Esophagus squamous epithelium (tissue), 5 donors: ENCODE results near the gene MX1. TPM values are rescaled to one million over a fixed set of nuclear protein-coding genes. Genes with fewer than 3 reads are reported as not detected.

Source experiments
- DNase-seq: peaks from one replicate; lab custom pipeline; 2025; lab: John Stamatoyannopoulos, UW
- H3K27ac ChIP-seq, 4 donors: fragments of 200-600 bp; sonication (generic); one replicate each; pipeline ENCODE4 v1.5.1; 2016 to 2019; ENCODE audit warnings: mild to moderate bottlenecking in 1 of 4
- H3K27me3 ChIP-seq, 4 donors: fragments of 200-600 bp; sonication (generic); 1 replicate in 3 of 4; 2 replicates in 1 of 4; pipeline versions ENCODE4 v1.5.1 to v1.6.0; 2017 to 2021; ENCODE audit warnings: antibody characterized with exemption in 1 of 4
- H3K36me3 ChIP-seq, 3 donors: fragments of 200-600 bp; sonication (generic); one replicate each; pipeline ENCODE4 v1.5.1; 2016 to 2019
- H3K4me1 ChIP-seq, 3 donors: fragments of 200-600 bp; sonication (generic); one replicate each; pipeline ENCODE4 v1.5.1; 2017 to 2019
- H3K4me3 ChIP-seq, 4 donors: fragments of 200-600 bp; sonication (generic); 1 replicate in 3 of 4; 2 replicates in 1 of 4; pipeline ENCODE4 v1.5.1; 2016 to 2019; ENCODE audit warnings: mild to moderate bottlenecking in 2 of 4, moderate library complexity in 1 of 4
- H3K9me3 ChIP-seq, 3 donors: fragments of 200-600 bp; sonication (generic); one replicate each; pipeline ENCODE4 v1.5.1; 2016 to 2019
- CTCF ChIP-seq, 6 experiments: fragments of 450-650 bp in 4 of 6; fragments of 200-600 bp in 2 of 6; sonication (generic) in 2 of 6; IDR thresholded peaks; one replicate each; pipeline ENCODE4 v1.5.1; 2016 to 2019; ENCODE audit warnings: antibody characterized with exemption in 6 of 6, mild to moderate bottlenecking in 4 of 6, moderate library complexity in 4 of 6
- POLR2A ChIP-seq, 4 donors: fragments of 450-650 bp; IDR thresholded peaks; one replicate each; pipeline ENCODE4 v1.6.1; 2017; ENCODE audit warnings: antibody characterized with exemption in 4 of 4, mild to moderate bottlenecking in 4 of 4, moderate library complexity in 3 of 4
- WGBS, 2 donors: methylation state at CpG; one replicate each; pipeline ENCODE4 v1.1.5; 2018; 5-methylcytosine and 5-hydroxymethylcytosine counted together
- intact Hi-C: fragments of 100-400 bp; cut with DNase I; formaldehyde crosslinking; loops from one replicate; pipeline ENCODE4 v1.15.0; 2022
- total RNA-seq, 4 donors: library from RNA; depleted of rRNA; stranded (reverse); fragments of >200 nt; gene quantifications; one replicate each; pipeline ENCODE4 v1.1.0, GENCODE V29; 2016
- donor health status: DM: yes; HTN: yes; CAD: no.

Gene MX1
- total RNA-seq, 4 donors from 2014 or later: 29.7 to 90.2 (median 40.9) TPM

- WGBS, 2 donors: 85 to 94% methylated on average over 5 to 6 of the region's 6 CpGs
- no peak for DNase-seq
- no peak for TF ChIP-seq CTCF (IDR thresholded peaks at IDR 0.05)
- TF ChIP-seq POLR2A (IDR thresholded peaks at IDR 0.05): no peak
- H3K27me3 ChIP-seq: no peaks in the 10 kb centered on the region
- no peak overlapping the region for H3K27ac ChIP-seq
- H3K4me1 ChIP-seq: peaks cover 0 to 22% (median 11%) of the 10 kb centered on the region in 3 donors
- H3K9me3 ChIP-seq: no peaks in the 10 kb centered on the region
- intact Hi-C loops: no loop called here
- no peak overlapping the region for H3K4me3 ChIP-seq
- peaks cover 13 to 69% (median 26%) of the 10 kb centered on the region in 3 donors for H3K36me3 ChIP-seq
Measured at GRCh38 chr21:41458121-41458520, 32.1 kb downstream of the MX1 start.

GRCh38 chr21:41458559-41458958, 32.5 kb downstream of the MX1 start:
- no peak overlapping the region for H3K4me3 ChIP-seq
- H3K4me1 ChIP-seq: peaks cover 0 to 22% (median 11%) of the 10 kb centered on the region in 3 donors
- no peaks in the 10 kb centered on the region for H3K9me3 ChIP-seq
- H3K27me3 ChIP-seq: no peaks in the 10 kb centered on the region
- H3K27ac ChIP-seq: no peak overlapping the region
- 86 to 91% methylated on average over 11 to 21 of the region's 22 CpGs for WGBS, 2 donors
- intact Hi-C loops: no loop called here
- no peak for DNase-seq
- TF ChIP-seq CTCF (IDR thresholded peaks at IDR 0.05): no peak
- peaks cover 13 to 65% (median 26%) of the 10 kb centered on the region in 3 donors for H3K36me3 ChIP-seq

GRCh38 chr21:41459884-41460534, 34.0 kb downstream of the MX1 start:
- peaks cover 0 to 22% (median 11%) of the 10 kb centered on the region in 3 donors for H3K4me1 ChIP-seq
- no peaks in the 10 kb centered on the region for H3K9me3 ChIP-seq
- peaks cover 9 to 50% (median 22%) of the 10 kb centered on the region in 3 donors for H3K36me3 ChIP-seq
- H3K4me3 ChIP-seq: no peak overlapping the region
- 88% methylated on average over 6 to 7 of the region's 9 CpGs for WGBS, 2 donors
- intact Hi-C loops: loop anchor here (10.0 kb wide), 1 partner anchor 175 kb away; no protein-coding TSS in a partner anchor
- no peak for DNase-seq
- H3K27ac ChIP-seq: no peak overlapping the region
- TF ChIP-seq CTCF (IDR thresholded peaks at IDR 0.05): no peak
- TF ChIP-seq POLR2A (IDR thresholded peaks at IDR 0.05): no peak
- H3K27me3 ChIP-seq: no peaks in the 10 kb centered on the region

- peak overlapping the region in 3 of 4 donors; percentile 41 to 63 (median 50) for H3K27ac ChIP-seq
- intact Hi-C loops: loop anchor here (10.0 kb wide), 1 partner anchor 176 kb away; no protein-coding TSS in a partner anchor
Measured at GRCh38 chr21:41460578-41461527, 34.8 kb downstream of the MX1 start.

More at GRCh38 chr21:41460578-41461527, 34.8 kb downstream of the MX1 start:
- Histone ChIP-seq H3K4me1 (peaks cover 0 to 30% (median 11%) of the 10 kb centered on the region in 3 donors), H3K9me3 (no peaks in the 10 kb centered on the region), H3K27me3 (no peaks in the 10 kb centered on the region), H3K36me3 (peaks cover 9 to 42% (median 15%) of the 10 kb centered on the region in 3 donors), H3K4me3 (no peak overlapping the region)
- TF ChIP-seq CTCF (IDR thresholded peaks at IDR 0.05): peak; percentile 67 to 84 (median 76)
- TF ChIP-seq POLR2A (IDR thresholded peaks at IDR 0.05): no peak
- 10 to 13% methylated on average over 10 to 14 of the region's 17 CpGs for WGBS, 2 donors
- no peak for DNase-seq
